Transverse colon (tissue), 4 donors: ENCODE measurements around the gene SEL1L3. TPM values are rescaled to one million over a fixed set of nuclear protein-coding genes. Genes with fewer than 3 reads are reported as not detected.
"Not testable (repeated sequence)": the region's sequence is repeated elsewhere in the genome, so short reads cannot be mapped to it uniquely, and the experiment has no call there.

Experiments
- DNase-seq: peaks from one replicate; pipeline ENCODE4 v3.0.0-alpha.2; 2019
- H3K27ac ChIP-seq, 4 donors: fragments of 200-600 bp; sonication (generic); 2 replicates each; pipeline ENCODE4 v1.5.1; 2016 to 2018; ENCODE audit warnings: inconsistent platforms in 4 of 4
- H3K27me3 ChIP-seq: fragments of 200-600 bp; sonication (generic); 2 replicates; pipeline ENCODE4 v1.5.1; 2017; ENCODE audit warnings: inconsistent platforms
- H3K36me3 ChIP-seq, 4 donors: fragments of 200-600 bp; sonication (generic); 2 replicates each; pipeline ENCODE4 v1.5.1; 2017 to 2019; ENCODE audit warnings: inconsistent platforms in 4 of 4
- H3K4me1 ChIP-seq, 4 donors: fragments of 200-600 bp; sonication (generic); 2 replicates each; pipeline ENCODE4 v1.5.1; 2017 to 2020; ENCODE audit warnings: inconsistent platforms in 4 of 4
- H3K4me3 ChIP-seq, 4 donors: fragments of 200-600 bp; sonication (generic); 1 replicate in 1 of 4; 2 replicates in 3 of 4; pipeline versions ENCODE4 v1.5.1 to v1.6.1; 2017 to 2019; ENCODE audit warnings: inconsistent platforms in 4 of 4
- H3K9me3 ChIP-seq, 2 donors: fragments of 200-600 bp; sonication (generic); 2 replicates each; pipeline ENCODE4 v1.5.1; 2017 to 2019; ENCODE audit warnings: inconsistent platforms in 2 of 2
- EP300 ChIP-seq: sonication (generic); formaldehyde crosslinking; IDR thresholded peaks from one replicate; pipeline ENCODE4 v1.6.1; 2017; ENCODE audit warnings: antibody characterized with exemption, low read depth
- POLR2A ChIP-seq: fragments of 450-650 bp; IDR thresholded peaks from one replicate; pipeline ENCODE4 v1.6.1; 2016; ENCODE audit warnings: antibody characterized with exemption, mild to moderate bottlenecking, moderate library complexity
- POLR2AphosphoS5 ChIP-seq, 3 donors: sonication (generic); formaldehyde crosslinking; IDR thresholded peaks; one replicate each; pipeline ENCODE4 v1.6.1; 2016; ENCODE audit warnings: antibody characterized with exemption in 3 of 3
- WGBS, 2 donors: methylation state at CpG; one replicate each; pipeline ENCODE4 v1.1.5; 2018; ENCODE audit warnings: low coverage in 1 of 2; 5-methylcytosine and 5-hydroxymethylcytosine counted together
- in situ Hi-C, 4 donors: fragments of 200-750 bp; cut with MboI; loops; one replicate each; pipeline versions ENCODE4 v1.15.0 to v1.15.1; 2017; ENCODE audit warnings: low sequenced_read_pairs in 3 of 4, low pct_ligation_motif_present in 1 of 4, low pct_unique_long_range_greater_than_20kb in 1 of 4
- intact Hi-C: fragments of 100-400 bp; cut with DNase I; formaldehyde crosslinking; loops from one replicate; pipeline ENCODE4 v1.15.1; 2023; ENCODE audit warnings: low total_unique reads
- total RNA-seq, 4 donors: library from RNA; depleted of rRNA; stranded (reverse); fragments of >200 nt; gene quantifications; one replicate each; pipeline ENCODE4 v1.1.0, GENCODE V29; 2016
- TF ChIP-seq, protein P1 (sequence below), 5 experiments: fragments of 200-600 bp in 3 of 5; fragments of 450-650 bp in 2 of 5; sonication (generic) in 3 of 5; IDR thresholded peaks; 1 replicate in 2 of 5; 2 replicates in 3 of 5; pipeline ENCODE4 v1.5.1; 2016 to 2017; ENCODE audit warnings: antibody characterized with exemption in 5 of 5, inconsistent platforms in 3 of 5, mild to moderate bottlenecking in 2 of 5, moderate library complexity in 1 of 5

The SEL1L3 gene
- total RNA-seq, 4 donors from 2014 or later = 51.3 to 128 (median 98.3) TPM

DNA sequence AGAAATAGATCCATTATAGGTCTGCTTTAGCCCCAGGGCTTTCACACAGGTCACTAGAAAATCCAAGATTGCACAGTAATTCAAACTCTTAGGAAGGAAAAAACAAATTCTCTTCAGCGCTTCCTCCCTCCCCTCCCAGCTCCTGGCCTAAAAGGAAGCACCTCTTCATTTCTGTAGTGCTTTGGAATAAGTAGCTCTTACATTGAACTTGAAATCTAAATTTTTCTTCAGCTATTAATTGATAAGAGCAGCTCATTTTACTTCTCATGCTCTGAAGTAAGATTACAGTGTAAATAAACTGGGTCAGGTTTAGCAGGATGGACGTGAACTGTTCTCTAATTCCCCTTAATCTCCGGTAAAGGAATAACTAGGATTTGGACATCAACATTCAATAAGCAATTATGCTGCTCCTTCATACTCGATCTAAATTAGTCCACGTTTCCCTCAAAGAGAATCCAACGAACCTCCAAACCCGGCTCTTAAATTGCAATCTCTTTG is 10.9 kb upstream of the SEL1L3 start:
- H3K9me3 ChIP-seq = no peaks in the 10 kb centered on the region
- TF ChIP-seq, protein P1, sequence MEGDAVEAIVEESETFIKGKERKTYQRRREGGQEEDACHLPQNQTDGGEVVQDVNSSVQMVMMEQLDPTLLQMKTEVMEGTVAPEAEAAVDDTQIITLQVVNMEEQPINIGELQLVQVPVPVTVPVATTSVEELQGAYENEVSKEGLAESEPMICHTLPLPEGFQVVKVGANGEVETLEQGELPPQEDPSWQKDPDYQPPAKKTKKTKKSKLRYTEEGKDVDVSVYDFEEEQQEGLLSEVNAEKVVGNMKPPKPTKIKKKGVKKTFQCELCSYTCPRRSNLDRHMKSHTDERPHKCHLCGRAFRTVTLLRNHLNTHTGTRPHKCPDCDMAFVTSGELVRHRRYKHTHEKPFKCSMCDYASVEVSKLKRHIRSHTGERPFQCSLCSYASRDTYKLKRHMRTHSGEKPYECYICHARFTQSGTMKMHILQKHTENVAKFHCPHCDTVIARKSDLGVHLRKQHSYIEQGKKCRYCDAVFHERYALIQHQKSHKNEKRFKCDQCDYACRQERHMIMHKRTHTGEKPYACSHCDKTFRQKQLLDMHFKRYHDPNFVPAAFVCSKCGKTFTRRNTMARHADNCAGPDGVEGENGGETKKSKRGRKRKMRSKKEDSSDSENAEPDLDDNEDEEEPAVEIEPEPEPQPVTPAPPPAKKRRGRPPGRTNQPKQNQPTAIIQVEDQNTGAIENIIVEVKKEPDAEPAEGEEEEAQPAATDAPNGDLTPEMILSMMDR (IDR thresholded peaks at IDR 0.05) = no peak
- TF ChIP-seq EP300 = no peak
- TF ChIP-seq POLR2A = no peak
- TF ChIP-seq POLR2AphosphoS5 (IDR thresholded peaks at IDR 0.05) = no peak
- peak overlapping the region in 2 of 4 donors; percentile 27 to 48 for H3K27ac ChIP-seq
- no peaks in the 10 kb centered on the region for H3K36me3 ChIP-seq
- no peaks in the 10 kb centered on the region for H3K27me3 ChIP-seq
- H3K4me1 ChIP-seq = no peaks in the 10 kb centered on the region
- intact Hi-C loops (no loop called here), in situ Hi-C loops (no loop called here)
- H3K4me3 ChIP-seq = no peak overlapping the region
- no peak for DNase-seq
- 88 to 94% methylated on average over 6 to 7 of the region's 7 CpGs for WGBS, 2 donors

GRCh38 chr4:25872851-25873631 is 10.3 kb upstream of the SEL1L3 start:
- H3K27me3 ChIP-seq = no peaks in the 10 kb centered on the region
- 20 to 88% methylated on average over 1 to 13 of the region's 13 CpGs for WGBS, 2 donors
- in situ Hi-C loops (no loop called here), intact Hi-C loops (no loop called here)
- no peaks in the 10 kb centered on the region for H3K4me1 ChIP-seq
- TF ChIP-seq, protein P1 (IDR thresholded peaks at IDR 0.05) = no peak
- TF ChIP-seq POLR2AphosphoS5 (IDR thresholded peaks at IDR 0.05) (no peak), POLR2A (no peak)
- H3K9me3 ChIP-seq = no peaks in the 10 kb centered on the region
- no peak overlapping the region for H3K4me3 ChIP-seq
- peak overlapping the region in 2 of 4 donors; percentile 27 to 36 for H3K27ac ChIP-seq
- no peaks in the 10 kb centered on the region for H3K36me3 ChIP-seq
- no peak for DNase-seq

DNA sequence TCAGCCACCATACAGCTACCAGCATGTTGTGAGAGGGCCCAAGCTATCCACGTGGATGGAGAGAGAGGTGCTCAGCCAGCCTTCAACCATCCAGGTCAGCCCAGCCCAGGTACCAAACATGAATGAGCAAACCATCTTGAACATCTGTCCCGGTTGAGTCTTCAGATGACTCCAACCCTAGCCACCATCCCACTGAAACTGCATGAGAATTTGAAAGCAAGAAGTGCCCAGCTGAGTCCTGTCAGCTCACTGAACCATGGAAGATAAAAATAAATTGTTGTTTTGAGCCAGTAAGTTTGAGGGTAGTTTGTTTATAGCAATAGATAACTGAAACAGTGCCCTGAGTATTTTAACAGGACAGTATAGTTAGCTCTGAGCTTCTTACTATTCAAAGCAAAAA is 7.3 kb upstream of the SEL1L3 start:
- in situ Hi-C loops (no loop called here), intact Hi-C loops (no loop called here)
- peak overlapping the region in 2 of 4 donors; percentile 3 to 7 for H3K27ac ChIP-seq
- H3K9me3 ChIP-seq = no peaks in the 10 kb centered on the region
- no peak for TF ChIP-seq EP300
- no peak for TF ChIP-seq POLR2AphosphoS5 (IDR thresholded peaks at IDR 0.05)
- TF ChIP-seq, protein P1 (IDR thresholded peaks at IDR 0.05) = no peak
- no peak for TF ChIP-seq POLR2A
- H3K27me3 ChIP-seq = no peaks in the 10 kb centered on the region
- DNase-seq = no peak
- WGBS, 2 donors = 79% methylated on average over 2 of the region's 2 CpGs; no CpG with 5 or more reads in 1 of the 2 donors
- no peaks in the 10 kb centered on the region for H3K36me3 ChIP-seq
- peaks cover 0 to 5% (median 2%) of the 10 kb centered on the region in 4 donors for H3K4me1 ChIP-seq
- no peak overlapping the region for H3K4me3 ChIP-seq

- in situ Hi-C loops (no loop called here), intact Hi-C loops (no loop called here)
- peaks cover 0 to 20% (median 17%) of the 10 kb centered on the region in 4 donors for H3K4me1 ChIP-seq
- 79 to 90% methylated on average over 3 to 6 of the region's 6 CpGs for WGBS, 2 donors
- H3K9me3 ChIP-seq = no peaks in the 10 kb centered on the region
- H3K36me3 ChIP-seq = no peaks in the 10 kb centered on the region
- TF ChIP-seq POLR2A = no peak
- TF ChIP-seq, protein P1 (IDR thresholded peaks at IDR 0.05) = no peak
- TF ChIP-seq EP300 = no peak
- TF ChIP-seq POLR2AphosphoS5 (IDR thresholded peaks at IDR 0.05) = no peak
- H3K27ac ChIP-seq = no peak overlapping the region
- no peaks in the 10 kb centered on the region for H3K27me3 ChIP-seq
- DNase-seq = no peak
- no peak overlapping the region for H3K4me3 ChIP-seq
These were observed 5.0 kb upstream of the SEL1L3 start for GRCh38 chr4:25867781-25868294.

DNA sequence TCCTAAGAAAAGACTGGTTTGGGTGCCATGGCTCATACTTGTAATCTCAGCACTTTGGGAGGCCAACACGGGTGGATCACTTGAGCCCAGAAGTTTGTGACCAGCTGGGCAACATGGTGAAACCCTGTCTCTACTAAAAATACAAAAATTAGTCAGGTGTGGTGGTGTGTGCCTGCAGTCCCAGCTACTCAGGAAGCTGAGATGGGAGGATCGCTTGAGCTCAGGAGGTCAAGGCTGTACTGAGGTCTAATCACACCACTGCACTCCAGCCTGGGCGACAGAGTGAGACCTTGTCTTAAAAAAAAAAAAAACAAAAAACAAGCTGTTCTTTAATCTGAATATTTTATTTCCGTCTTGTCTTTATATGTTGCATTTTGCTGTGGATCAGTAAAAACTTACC is 3.6 kb upstream of the SEL1L3 start:
- H3K27me3 ChIP-seq, in situ Hi-C loops, intact Hi-C loops, H3K36me3 ChIP-seq, H3K9me3 ChIP-seq, DNase-seq, H3K4me3 ChIP-seq, H3K27ac ChIP-seq: not testable (repeated sequence)
- peaks cover 0 to 25% (median 17%) of the 10 kb centered on the region in 4 donors for H3K4me1 ChIP-seq
- WGBS, 2 donors = 91 to 94% methylated on average over 3 to 4 of the region's 4 CpGs
